Suppressor macrophage (primary cell): Measurements from ENCODE around the gene FSTL4.

Source experiments
- DNase-seq, 4 experiments: peaks; one replicate each; pipeline ENCODE4 v3.0.0-alpha.2; 2020 to 2022

The FSTL4 gene

GRCh38 chr5:133316346-133317343 is 295.7 kb downstream of the FSTL4 start:
- peak in 1 of 4 experiments; percentile 14 for DNase-seq

GRCh38 chr5:133314086-133314485 is 298.3 kb downstream of the FSTL4 start:
- no peak for DNase-seq

- DNase-seq, result no peak
These were observed 301.2 kb downstream of the FSTL4 start for GRCh38 chr5:133311176-133311575.

- DNase-seq, result no peak
These were observed 302.2 kb downstream of the FSTL4 start for GRCh38 chr5:133309984-133310621.

- peak in 2 of 4 experiments; percentile 14 to 27 for DNase-seq
These were observed 303.1 kb downstream of the FSTL4 start for GRCh38 chr5:133309166-133309795.

GRCh38 chr5:133307275-133307674 is 305.1 kb downstream of the FSTL4 start:
- DNase-seq, result no peak

DNA sequence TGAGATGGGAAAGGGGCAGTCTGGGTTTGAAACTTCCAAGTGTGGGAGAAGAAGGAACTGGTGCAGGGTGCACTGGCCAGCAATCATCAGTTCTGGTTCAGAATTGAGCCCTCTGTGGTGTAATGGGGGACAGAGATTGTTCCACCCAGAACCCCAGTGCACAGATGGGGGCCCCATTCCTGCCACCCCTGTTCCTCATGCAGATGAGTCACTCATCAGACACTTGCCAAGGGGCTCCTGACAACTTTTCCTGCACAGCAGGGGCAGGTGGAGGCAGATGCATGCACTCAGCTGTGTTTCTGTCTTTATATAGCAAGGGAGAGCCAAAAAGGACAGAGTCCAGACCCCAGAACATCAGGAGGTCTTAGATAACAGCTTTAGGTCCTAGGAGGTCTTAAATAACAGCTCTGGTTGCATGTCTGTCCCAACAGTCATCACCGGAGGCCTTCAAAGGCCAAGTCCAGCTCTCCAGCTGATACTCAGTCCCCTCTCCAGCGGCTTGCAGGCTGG is 307.6 kb downstream of the FSTL4 start:
- DNase-seq, result no peak

- no peak for DNase-seq
These were observed 308.2 kb downstream of the FSTL4 start for GRCh38 chr5:133304178-133304577.

DNA sequence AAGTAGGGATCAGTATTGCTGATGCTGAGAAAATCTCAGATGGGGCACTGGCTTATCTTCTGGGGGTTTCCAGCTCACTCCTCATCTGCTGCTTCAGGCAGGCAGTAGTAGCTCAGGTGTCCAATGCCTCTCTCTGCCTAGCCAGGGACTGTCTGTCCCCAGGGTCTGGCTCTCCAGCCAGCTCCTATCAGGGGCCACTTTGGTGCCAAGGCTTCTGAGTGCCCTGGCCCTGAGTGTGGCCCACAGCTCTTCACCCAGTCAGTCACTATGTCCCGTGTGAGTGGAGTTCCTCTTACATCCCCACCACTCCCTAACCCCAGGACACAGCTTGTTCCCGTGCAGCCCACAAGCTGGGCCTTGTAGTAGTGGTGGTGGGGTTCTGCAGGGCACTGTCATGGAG is 309.0 kb downstream of the FSTL4 start:
- DNase-seq, result peak in 1 of 4 experiments; percentile 10

DNA sequence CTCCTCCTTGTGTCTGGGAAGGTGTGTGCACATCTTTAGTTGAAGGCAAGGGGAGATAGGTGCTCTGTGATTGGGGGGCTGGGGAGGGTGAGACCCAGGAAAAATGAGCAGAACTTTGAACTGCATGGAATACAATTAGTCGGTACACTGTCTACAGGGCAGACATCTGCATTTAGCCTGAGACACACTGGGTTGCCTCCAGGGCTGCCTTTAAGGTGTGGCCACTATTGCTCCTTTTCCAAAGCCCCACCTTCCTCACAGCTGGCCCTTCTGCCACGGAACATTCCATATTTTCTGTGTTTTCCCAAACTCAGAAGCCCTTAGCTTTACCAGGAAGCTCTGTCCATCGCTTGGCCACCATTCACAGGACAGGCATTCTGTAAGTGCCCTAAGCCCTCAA is 312.6 kb downstream of the FSTL4 start:
- DNase-seq, result no peak

DNA sequence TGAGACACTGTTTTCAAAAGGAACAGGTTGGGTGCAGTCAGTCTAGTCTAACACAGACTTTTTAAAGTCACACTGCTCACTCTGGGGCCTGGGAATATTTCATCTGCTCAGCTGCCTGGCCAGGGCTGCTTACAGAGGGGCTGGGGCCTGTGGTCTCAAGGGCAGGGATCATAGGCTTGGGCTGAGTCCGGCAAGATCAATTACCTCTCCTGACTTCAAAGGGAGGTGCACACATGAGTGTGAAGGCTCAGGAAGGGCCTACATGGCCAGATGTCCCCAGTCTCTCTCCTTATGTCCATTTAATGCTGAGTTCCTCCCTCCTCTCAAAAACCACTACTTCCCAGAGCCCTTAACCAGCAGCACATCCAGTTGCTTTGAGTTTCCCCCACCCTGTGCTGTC is 313.3 kb downstream of the FSTL4 start:
- no peak for DNase-seq

DNA sequence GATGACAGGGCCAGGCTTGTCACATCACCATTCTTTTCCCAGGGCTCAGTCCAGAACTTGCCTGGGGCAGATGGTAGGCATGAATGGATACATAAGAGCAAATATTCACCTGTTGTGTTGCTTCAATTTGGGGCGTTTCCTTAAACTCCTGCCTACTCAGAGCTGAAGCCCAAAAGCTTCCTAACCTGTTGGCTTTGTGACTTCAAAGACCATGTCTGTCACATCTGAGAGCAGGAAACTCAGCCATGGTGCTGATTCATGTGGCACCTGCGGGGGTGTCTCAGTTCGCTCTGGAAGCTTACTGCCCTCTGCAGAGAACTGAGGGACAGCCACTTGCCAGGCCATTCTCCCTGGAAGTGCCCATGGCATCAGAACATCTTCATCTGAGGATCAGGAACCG is 313.9 kb downstream of the FSTL4 start:
- DNase-seq, result no peak

DNA sequence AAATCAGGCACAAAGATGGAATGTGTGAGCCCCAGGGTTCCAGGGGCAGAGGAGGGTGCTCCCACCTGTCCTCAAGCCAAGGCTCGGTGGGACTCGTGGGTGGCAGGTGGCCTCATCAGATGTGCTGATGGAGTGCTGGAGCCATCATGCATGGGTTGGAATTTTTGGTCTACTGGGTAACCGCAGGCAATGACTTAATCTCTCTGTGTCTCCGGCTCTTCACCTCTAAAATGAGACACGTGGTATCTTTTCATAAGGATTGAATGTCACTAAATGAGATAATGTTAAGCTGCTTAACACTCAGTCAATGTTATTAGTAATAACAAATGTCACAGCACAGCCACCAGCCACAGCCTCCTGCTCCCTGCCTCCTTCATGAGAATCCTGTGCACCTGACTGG is 315.0 kb downstream of the FSTL4 start:
- DNase-seq, result no peak

DNA sequence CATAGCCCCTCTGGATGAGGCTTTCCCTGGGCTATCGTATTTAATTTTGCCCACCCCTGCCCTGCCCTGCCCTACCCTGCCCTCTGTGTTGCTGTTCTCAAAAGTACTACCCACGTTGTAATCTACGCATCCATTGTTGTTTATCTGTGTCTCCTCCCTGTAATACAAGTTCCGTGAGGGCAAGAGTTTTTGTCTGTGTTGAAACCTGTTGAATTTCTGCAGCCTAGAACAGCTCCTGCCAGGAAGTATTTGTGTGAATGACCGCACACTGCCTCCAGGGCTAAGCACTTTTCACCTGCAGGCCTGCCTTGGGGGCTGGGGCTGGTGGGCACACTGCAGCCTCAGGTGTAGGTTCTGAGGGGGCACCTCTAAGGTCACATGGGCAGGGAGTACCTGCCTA is 315.7 kb downstream of the FSTL4 start:
- no peak for DNase-seq

DNA sequence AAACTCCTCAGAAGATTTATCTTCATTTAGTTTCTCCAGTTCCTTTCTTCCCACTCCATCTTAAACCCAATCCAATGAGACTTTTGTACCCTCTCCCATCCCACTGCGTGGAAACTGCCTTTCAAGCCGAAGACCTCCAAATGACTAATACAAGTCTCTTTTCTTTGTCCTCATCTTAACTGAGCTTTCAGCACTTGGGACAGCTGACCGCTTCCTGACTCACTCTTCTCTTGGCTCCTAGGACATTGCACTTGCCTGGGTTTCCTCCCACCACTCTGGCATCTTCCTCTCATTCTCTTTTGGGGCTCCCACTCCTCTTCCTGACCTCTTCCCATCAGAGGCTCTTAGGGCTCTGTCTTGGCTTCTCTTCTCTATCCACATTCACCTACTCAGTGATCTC is 316.8 kb downstream of the FSTL4 start:
- no peak for DNase-seq

DNA sequence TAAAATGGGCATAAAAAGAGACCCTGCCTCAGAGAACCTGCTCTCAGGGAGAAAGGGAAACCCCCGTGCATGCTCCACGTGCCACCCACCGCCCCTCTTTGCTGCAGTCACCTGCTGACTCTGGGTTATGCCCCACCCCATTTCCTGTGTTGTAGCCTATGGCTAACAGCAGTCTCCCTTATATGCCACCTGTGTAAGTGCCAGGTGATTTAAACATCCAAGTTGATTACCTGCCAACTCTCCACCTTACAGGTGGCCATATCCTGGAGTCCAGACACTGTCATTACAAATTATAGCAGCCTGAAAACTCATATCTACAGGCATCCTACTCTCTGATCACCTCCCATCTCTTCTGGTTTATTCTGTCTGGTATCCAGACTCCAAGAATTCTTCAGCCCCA is 318.0 kb downstream of the FSTL4 start:
- no peak for DNase-seq

DNA sequence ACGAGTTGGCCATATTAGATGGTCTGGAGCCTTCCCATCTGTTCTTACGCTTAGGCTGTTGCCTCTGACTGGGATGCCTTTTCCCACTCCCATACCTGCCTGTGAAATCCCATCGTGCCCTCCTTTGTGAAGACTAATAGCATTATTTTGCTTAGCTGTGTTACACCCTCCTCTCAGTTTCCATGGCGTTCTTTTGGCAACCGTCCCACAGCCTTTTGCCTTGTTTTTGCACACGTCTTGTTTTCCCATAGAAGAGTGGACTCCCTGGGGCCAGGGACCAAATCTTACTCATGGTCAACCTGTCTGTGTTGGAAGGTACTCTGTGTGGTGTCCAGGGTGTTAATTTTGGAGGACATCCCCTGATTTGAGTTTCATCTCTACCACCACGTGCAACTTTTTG is 318.4 kb downstream of the FSTL4 start:
- DNase-seq, result no peak

DNA sequence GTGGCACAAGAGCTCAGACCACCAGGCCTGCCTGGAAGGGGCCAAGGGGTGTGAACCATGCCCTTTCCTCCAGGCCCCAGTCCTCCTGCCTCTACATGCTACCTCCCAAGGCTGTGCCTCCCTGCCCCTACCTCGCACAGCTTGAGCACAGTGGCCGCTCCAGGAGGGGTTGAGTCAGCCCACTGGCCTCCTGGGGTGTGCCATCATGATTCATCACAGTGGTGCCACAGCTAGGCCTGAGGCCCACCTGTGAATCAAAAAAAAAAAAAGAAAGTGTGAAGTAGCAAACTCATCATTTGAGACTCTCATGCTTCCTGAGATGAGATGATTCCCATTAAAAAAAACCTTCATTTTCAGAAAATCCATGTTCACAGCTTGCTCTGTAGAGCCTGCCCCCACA is 320.0 kb downstream of the FSTL4 start:
- DNase-seq, result no peak

DNA sequence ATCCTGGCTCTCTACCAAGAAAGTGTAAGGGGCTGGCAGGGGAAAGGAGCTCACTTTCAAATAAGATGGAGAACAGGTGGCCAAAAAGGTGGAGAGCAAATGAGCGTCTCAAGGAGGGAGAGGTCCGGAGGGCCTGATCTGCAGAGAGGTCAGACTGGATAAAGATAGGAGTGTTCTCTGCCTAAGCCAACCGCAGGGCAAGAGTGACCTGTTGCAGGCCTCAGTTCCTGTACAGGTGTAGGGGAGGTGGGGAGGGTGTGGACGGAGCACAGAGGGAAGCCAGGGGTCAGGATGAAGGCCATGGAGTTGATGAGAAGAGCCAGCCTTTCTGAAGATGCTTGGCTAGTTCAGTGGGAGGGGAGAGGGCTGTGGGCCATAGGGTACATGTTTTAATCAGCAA is 320.8 kb downstream of the FSTL4 start:
- DNase-seq, result no peak

GRCh38 chr5:133290669-133291240 is 321.6 kb downstream of the FSTL4 start:
- no peak for DNase-seq

GRCh38 chr5:133289686-133290367 is 322.5 kb downstream of the FSTL4 start:
- no peak for DNase-seq

DNA sequence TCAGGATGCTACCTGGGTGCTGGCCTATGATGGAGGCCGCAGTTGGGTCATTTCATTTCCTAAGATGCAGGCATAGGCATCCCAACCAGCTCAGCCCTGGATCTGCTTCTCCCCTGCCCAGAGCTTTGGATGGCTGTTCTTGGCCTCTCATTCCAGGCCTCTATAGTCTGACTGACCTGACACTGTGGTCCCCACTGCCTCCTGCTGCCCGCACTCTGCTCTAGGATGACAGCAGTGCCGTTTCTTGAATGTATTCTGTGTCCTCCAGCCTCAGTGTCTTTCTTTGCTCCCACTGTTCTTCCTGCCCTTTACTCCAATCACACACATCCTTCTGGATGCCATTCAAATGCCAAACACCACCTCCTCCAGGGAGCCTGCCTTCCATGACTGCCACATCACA is 324.8 kb downstream of the FSTL4 start:
- peak; percentile 44 to 67 (median 50) for DNase-seq
